ENCODE data around the gene LAMC1. TPM values are rescaled to one million over a fixed set of nuclear protein-coding genes. Genes with fewer than 3 reads are reported as not detected.
"Not testable (repeated sequence)": the region's sequence is repeated elsewhere in the genome, so short reads cannot be mapped to it uniquely, and the experiment has no call there.

The LAMC1 gene
- total RNA-seq, 1 donor from 2014 or later = 428 TPM

GRCh38 chr1:183043254-183043653 lies 20.0 kb downstream of the LAMC1 start:
- no peak for DNase-seq (ENCODE audit: low read depth, low spot score)

- DNase-seq (ENCODE audit: low read depth, low spot score) = no peak
Measured at GRCh38 chr1:183043872-183044854, 20.9 kb downstream of the LAMC1 start.

DNA sequence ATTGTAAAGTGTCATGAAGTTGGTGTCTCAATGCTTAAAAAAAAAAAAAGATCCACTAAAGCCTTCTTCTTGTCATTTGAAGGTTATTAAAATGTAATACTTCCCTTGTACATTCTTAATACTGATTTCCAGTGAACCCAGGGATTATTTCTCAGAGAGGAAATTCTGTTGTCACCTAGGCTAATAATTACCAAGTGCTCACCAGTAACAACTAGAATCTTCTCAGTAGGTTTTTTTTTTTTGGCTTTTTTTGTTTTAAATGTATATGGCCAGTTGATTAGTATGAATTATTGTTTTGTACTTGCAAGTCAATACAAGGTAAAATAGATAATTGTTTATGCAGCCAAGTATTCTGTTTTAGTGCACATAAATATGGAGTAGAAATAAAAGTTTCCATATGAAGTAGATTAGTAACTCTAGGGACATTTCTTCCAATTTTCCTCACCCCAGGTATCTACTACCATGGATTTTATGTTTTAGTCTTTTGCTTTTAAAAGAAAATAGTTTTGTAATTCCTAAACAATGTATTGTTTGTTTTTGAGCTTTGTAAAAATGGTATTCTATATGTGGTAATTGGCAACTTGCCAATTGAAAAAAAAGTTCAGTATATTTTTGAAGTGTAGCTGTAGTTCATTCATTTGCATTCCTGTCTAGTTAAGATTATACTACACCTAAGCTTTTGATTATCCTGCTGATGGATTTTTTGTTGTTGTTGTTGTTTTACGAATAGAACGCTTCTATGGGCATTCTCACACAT lies 21.9 kb downstream of the LAMC1 start:
- DNase-seq (ENCODE audit: low read depth, low spot score) = no peak

GRCh38 chr1:183048087-183049085 lies 25.2 kb downstream of the LAMC1 start:
- no peak for DNase-seq (ENCODE audit: low read depth, low spot score)

DNA sequence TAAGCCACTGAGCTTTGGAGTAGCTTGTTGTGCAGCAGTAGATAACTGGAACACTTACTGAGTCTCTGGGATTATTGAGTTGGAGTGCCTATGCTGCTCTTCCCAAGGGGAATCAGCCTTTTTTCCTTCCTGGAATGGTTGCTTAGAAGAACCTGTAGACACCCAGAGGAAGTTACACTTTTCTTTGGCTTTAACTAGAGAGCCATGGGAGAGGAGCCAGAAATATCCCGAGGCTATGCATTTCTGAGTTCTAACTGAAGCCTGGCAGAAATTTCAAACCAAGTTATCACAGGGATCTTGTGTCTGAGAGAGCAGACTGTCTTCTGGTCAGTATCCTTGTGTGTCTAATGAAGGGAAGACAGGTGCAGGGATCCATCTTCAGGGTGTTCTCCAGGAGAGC lies 28.3 kb downstream of the LAMC1 start:
- DNase-seq (ENCODE audit: low read depth, low spot score) = no peak

GRCh38 chr1:183052861-183053260 lies 29.6 kb downstream of the LAMC1 start:
- DNase-seq (ENCODE audit: low read depth, low spot score) = no peak

DNA sequence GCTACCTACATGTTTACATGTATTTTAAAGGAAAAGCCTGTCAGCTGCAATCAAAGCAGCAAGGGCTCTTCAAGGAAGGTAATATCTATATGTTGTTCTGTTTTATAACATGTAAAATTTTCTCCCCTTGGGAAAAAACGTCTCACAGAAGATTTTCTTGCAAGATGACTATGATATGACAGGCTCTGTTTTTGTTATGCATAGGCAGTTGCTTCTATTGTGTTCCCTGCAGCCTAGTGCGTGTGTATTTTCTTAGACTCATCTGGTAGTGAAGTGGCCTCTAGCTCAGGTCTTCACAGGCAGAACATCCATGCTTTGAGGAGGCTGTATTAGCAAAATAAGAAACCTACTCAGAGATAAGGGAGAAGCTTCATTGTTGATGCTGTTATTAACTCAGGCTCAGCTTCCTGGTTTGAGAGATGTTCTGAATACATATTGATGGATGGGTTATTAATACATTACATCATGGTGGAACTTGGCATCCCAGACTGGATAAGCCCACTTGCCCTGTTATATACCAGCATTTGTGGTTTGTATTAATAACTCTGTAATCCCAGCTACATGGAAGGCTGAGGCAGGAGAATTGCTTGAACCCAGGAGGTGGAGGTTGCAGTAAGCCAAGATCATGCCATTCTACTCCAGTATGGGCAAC lies 35.8 kb downstream of the LAMC1 start:
- peak; percentile 15 for DNase-seq (ENCODE audit: low read depth, low spot score)

DNA sequence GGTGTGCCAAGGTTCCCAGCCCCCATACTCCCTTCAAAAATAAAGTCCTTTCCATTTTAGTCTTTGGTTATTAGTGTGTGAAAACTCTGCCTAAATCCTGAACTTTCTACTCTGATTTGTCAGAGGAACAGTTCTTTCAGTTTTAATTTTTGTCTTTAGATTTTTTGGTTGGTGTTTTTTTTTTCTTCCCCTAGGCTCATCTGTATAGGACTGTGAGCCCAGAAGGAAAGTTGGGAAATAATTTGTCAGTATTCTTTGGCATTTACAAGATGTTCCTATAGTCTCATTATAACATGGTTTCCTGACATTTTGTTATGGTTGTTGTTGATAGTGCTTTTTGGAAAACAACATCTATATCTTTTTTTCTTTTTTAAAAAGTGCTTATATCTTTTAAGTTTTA lies 38.0 kb downstream of the LAMC1 start:
- no peak for DNase-seq (ENCODE audit: low read depth, low spot score)

- DNase-seq (ENCODE audit: low read depth, low spot score) = no peak
Measured at GRCh38 chr1:183063349-183063748, 40.1 kb downstream of the LAMC1 start.

DNA sequence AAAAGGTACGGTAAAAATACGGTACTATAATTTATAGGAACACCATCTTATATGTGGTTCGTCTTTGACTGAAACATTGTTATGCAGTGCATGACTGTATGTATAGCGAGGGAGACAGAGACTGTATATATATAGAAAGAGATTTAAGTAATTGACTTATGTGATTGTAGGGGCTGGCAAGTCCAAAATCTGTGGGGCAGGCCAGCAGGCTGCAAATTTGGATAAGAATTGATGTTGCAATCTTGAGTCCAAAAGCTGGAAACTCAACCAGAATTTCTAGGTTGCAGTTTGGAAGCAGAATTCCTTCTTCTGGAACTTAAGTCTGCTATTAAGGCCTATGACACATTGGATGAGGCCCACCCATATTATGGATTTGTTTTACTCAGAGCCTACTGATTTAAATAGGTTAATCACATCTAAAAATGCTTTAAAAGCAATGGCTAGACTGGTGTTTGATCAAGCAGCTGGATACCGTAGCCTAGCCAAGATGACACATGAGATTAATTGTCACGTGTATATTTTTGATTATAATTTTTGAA lies 42.0 kb downstream of the LAMC1 start:
- DNase-seq (ENCODE audit: low read depth, low spot score) = no peak

- not testable (repeated sequence) for DNase-seq (ENCODE audit: low read depth, low spot score)
Measured at GRCh38 chr1:183066432-183066831, 43.2 kb downstream of the LAMC1 start.

- DNase-seq (ENCODE audit: low read depth, low spot score) = no peak
Measured at GRCh38 chr1:183069562-183070216, 46.5 kb downstream of the LAMC1 start.

- no peak for DNase-seq (ENCODE audit: low read depth, low spot score)
Measured at GRCh38 chr1:183070234-183070922, 47.2 kb downstream of the LAMC1 start.

- peak; percentile 90 for DNase-seq (ENCODE audit: low read depth, low spot score)
Measured at GRCh38 chr1:183070923-183071618, 47.9 kb downstream of the LAMC1 start.

- not testable (repeated sequence) for DNase-seq (ENCODE audit: low read depth, low spot score)
Measured at GRCh38 chr1:183072595-183072994, 49.4 kb downstream of the LAMC1 start.

GRCh38 chr1:183073320-183073719 lies 50.1 kb downstream of the LAMC1 start:
- DNase-seq (ENCODE audit: low read depth, low spot score) = no peak

DNA sequence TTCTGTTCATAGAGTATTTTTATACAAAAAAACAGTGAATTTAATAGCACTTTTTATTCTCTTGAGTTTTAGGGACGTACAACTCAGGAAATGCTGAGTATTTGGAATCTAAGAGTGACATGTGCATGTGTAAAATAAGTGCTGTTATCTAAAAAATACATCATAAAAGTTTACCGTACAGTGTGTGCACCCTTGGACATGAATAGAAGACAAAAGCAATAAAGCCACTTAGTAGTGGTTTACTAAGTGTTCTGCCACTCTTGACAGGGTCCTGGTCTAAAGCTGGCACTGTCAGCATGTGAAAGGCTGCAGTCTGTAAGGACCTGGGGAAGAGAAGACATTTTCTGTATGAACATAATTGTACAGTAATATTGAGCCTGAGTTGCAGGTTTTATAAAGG lies 51.0 kb downstream of the LAMC1 start:
- no peak for DNase-seq (ENCODE audit: low read depth, low spot score)

- no peak for DNase-seq (ENCODE audit: low read depth, low spot score)
Measured at GRCh38 chr1:183075861-183076260, 52.6 kb downstream of the LAMC1 start.

DNA sequence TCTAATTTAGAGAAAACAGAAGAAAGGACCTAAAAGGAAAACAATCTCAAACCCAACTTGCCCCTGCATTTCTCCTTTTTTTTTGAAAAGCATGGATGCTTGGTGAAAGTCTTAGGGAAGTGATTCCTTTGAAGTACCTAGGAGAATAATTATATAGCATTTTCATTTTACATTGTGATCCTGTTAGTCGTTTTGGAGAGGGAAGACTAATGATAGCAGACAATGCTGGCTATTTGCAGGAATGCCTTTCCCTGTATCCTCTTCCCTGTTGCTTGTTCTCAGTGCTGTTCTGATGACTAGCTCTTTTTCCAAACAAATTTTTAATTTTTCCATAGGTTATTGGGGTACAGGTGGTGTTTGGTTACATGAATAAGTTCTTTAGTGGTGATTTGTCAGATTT lies 53.9 kb downstream of the LAMC1 start:
- no peak for DNase-seq (ENCODE audit: low read depth, low spot score)

Data from pulmonary artery endothelial cell (primary cell).